Measurements from ENCODE around the gene MSH5.
A peak's percentile ranks its signal among the peaks of the same experiment; 100 is the strongest.

DNA sequence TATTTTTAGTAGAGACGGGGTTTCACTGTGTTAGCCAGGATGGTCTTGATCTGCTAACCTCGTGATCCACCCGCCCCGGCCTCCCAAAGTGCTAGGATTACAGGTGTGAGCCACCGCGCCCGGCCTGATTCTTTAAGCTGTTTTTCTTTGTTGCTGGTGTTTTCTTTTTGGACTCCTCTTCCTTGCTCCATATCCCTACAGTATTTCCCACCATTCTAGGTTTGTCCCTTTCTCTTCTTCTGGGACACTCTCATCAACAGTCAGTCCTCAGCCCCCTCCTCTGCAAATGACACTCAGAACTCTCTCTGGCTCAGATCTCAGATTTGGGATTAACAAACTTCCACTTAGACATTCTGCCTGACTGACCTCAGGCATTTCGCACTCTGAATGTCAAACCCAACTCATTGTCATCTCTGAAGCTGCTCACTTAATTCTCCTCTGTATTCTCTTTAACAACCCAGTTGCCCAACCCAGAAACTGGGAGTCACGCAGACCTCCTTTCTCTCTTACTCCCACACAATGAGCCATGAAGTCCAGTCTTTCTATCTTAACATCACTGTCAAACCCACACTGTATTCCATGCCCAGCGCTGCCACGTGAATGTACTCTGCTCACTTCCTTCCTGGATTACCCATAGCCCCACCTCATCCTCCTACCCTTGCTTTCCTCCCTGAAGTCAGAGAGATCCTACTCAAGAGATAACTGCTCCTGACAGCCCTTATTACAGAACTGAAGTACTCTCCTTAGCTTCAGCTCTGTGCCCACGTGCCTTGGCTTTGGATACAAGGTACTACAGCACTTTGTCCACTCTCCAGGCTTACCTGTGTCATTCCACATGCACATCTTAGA is 14.1 kb upstream of the MSH5 start:
- TF ChIP-seq CTCF (IDR thresholded peaks at IDR 0.05) (no peak), POLR2AphosphoS5 (IDR thresholded peaks at IDR 0.05) (peak in 1 of 2 donors; percentile 4), POLR2A (IDR thresholded peaks at IDR 0.05; ENCODE audit: low read depth) (no peak), EP300 (IDR thresholded peaks at IDR 0.05) (no peak)

All from esophagus muscularis mucosa (tissue), 4 donors.